ENCODE results near the gene ARL3.
A peak's percentile ranks its signal among the peaks of the same experiment; 100 is the strongest.

ARL3 gene

DNA sequence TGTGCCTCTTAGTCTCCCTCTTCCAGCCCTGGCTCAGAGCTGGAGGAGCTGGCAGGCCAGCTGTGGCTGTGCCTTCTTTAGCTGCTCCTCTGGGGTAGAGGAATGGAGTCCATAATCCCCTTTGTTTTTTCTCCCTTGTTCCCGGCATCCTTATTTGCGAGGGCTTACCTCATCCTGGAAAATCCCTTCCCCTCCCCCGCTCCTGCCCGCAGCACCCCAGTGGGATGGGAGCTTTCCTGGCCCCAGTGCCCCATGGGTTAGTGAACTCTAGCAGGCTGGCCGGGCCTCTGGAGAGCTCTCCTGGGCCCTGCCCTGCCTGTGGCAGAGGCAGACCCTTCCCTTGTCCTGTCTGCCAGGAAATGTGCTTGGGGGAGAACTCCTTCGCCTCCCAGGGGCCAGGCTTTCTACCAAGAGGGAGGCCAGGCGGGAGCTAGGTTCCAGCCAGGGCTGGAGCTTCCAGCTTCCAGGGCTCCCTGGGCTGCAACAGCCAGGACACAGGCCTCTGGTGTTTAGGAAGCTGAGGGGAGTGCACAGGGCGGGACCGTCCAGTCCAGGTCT lies 86.4 kb downstream of the ARL3 start:
- Histone ChIP-seq H3K4me3 (ENCODE audit: insufficient read length, low read depth) (no peak overlapping the region), H3K9me3 (ENCODE audit: insufficient read depth, low read length) (0 out of 2 replicates have a peak, but pooled peaks cover 7% of the 10 kb centered on the region), H3K4me1 (ENCODE audit: insufficient read depth, insufficient read length) (peaks cover 31% of the 10 kb centered on the region), H3K9ac (ENCODE audit: insufficient read length, low read depth) (peak overlapping the region; percentile 76), H3K27me3 (ENCODE audit: insufficient read depth, insufficient read length) (no peaks in the 10 kb centered on the region), H3K36me3 (ENCODE audit: insufficient read depth, insufficient read length, low read length) (peaks cover 11% of the 10 kb centered on the region)
- TF ChIP-seq SUZ12 (IDR thresholded peaks at IDR 0.05; ENCODE audit: extremely low read depth, insufficient read depth, insufficient read length) (no peak), ZNF274 (IDR thresholded peaks at IDR 0.05; ENCODE audit: low read depth, low read length) (no peak), YY1 (IDR thresholded peaks at IDR 0.05; ENCODE audit: insufficient read depth, insufficient read length) (no peak)
- DNase-seq (ENCODE audit: low read depth, low spot score) = peak; percentile 72

DNA sequence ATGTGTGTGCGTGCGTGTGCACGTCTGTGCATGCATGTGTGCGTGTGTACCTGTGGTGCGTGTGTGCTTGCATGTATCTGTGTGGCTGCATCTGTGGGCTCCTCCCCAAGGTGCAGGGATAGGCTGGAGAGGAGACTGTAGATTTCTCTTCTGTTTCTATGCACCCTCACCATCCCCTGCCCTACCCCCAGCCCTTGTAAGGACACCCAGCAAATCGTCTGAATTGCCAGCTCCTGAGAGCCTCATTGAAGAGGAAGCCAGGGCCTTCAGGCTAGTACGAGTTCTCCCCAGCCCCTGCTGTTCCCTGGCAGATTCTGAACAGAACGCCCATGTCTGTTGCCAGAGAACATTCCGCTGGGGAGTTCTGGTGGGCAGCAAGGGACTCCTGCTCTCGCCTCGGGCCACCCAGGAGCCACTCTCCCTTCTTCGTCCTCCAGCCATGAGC lies 86.9 kb downstream of the ARL3 start:
- peak overlapping the region; percentile 76 for H3K9ac ChIP-seq (ENCODE audit: insufficient read length, low read depth)

DNA sequence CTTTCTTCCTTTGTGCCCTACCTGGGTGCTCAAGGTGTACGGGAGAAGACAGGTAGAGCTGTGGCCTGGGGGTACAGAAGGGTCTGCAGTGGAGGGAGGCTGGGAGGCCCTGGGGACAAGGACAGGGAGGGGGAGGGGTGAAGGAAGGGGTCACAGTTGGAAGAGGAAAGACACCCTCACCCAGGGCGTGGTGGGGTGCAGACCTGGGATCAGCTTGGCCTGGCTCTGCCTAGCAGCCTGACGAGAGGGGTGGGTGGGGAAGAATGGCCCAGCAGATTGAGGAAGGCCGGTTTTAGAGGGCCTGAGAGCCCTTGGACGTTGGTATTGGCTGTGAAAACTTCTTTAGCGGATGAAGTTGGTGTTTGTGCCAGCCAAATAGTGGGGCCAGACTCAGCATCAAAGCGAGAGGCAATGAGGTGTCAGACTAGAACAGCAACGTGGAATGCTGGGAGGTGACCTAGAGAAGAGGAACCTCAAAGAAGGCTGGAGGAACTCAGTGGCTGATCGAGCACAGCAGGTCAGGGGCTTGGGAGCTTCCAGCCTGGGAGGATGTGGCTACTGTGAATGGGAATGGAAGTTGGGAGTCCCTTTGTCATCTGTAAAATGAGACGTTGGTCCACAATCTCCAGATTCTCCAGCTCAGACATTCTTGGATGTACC lies 88.0 kb downstream of the ARL3 start:
- H3K27me3 ChIP-seq (ENCODE audit: insufficient read depth, insufficient read length) = no peaks in the 10 kb centered on the region
- no peak for DNase-seq (ENCODE audit: low read depth, low spot score)
- TF ChIP-seq SUZ12 (IDR thresholded peaks at IDR 0.05; ENCODE audit: extremely low read depth, insufficient read depth, insufficient read length) = no peak
- no peak for TF ChIP-seq YY1 (IDR thresholded peaks at IDR 0.05; ENCODE audit: insufficient read depth, insufficient read length)
- TF ChIP-seq ZNF274 (IDR thresholded peaks at IDR 0.05; ENCODE audit: low read depth, low read length) = no peak
- H3K36me3 ChIP-seq (ENCODE audit: insufficient read depth, insufficient read length, low read length) = peaks cover 4% of the 10 kb centered on the region
- 0 out of 2 replicates have a peak, but pooled peaks cover 7% of the 10 kb centered on the region for H3K9me3 ChIP-seq (ENCODE audit: insufficient read depth, low read length)
- H3K4me1 ChIP-seq (ENCODE audit: insufficient read depth, insufficient read length) = peaks cover 29% of the 10 kb centered on the region
- no peak overlapping the region for H3K4me3 ChIP-seq (ENCODE audit: insufficient read length, low read depth)
- H3K9ac ChIP-seq (ENCODE audit: insufficient read length, low read depth) = no peak overlapping the region

More for the DNA sequence above, 86.9 kb downstream of the ARL3 start:
- no peak overlapping the region for H3K4me3 ChIP-seq (ENCODE audit: insufficient read length, low read depth)
- H3K9me3 ChIP-seq (ENCODE audit: insufficient read depth, low read length) = 0 out of 2 replicates have a peak, but pooled peaks cover 7% of the 10 kb centered on the region
- no peak for DNase-seq (ENCODE audit: low read depth, low spot score)
- no peaks in the 10 kb centered on the region for H3K27me3 ChIP-seq (ENCODE audit: insufficient read depth, insufficient read length)
- peaks cover 31% of the 10 kb centered on the region for H3K4me1 ChIP-seq (ENCODE audit: insufficient read depth, insufficient read length)
- peaks cover 11% of the 10 kb centered on the region for H3K36me3 ChIP-seq (ENCODE audit: insufficient read depth, insufficient read length, low read length)
- TF ChIP-seq SUZ12 (IDR thresholded peaks at IDR 0.05; ENCODE audit: extremely low read depth, insufficient read depth, insufficient read length) (no peak), ZNF274 (IDR thresholded peaks at IDR 0.05; ENCODE audit: low read depth, low read length) (no peak), YY1 (IDR thresholded peaks at IDR 0.05; ENCODE audit: insufficient read depth, insufficient read length) (no peak)

DNA sequence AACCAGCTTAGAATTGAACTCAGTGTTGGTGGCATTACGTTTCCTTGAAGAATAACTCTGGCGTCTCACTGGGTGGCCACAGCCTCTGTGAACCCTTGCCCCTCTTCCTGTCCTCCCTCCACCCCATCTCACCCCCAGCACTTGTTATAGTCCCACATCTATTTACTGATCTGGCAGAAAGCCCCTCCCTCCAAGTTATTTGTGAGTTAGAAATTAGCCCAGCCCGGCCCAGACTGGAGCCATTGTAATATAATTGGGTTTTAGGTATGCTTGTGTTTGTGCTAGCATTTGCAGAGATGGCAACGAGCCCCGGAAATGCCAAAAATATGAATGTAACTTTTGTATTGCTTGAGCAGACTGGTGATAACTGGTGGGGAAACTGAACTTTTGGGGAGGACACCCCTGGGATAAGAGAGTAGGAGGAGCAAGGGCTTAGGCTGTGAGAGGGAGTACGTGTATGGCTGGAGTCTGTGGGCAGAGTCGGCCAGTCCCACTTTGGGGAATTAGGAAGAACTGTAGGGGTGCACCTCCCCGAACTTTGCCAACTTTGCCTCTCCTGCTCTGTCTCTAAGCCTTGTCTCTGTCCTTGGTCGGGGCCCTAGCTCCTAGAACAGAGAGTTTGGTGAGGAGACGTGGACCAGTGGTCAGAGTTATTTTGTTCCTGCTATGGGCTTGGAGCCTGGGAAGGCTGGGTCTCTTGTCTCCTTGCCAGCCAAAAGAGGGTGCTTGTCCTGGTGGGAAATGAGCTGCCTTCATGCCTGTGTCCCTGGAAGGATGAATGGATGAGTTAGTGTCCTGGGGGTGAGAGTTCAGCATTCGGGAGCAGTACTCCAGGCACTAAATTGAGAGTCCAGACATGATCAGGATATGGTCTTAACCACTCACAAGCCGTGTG lies 89.2 kb downstream of the ARL3 start:
- DNase-seq (ENCODE audit: low read depth, low spot score) = no peak
- H3K36me3 ChIP-seq (ENCODE audit: insufficient read depth, insufficient read length, low read length) = peaks cover 8% of the 10 kb centered on the region
- H3K27me3 ChIP-seq (ENCODE audit: insufficient read depth, insufficient read length) = no peaks in the 10 kb centered on the region
- TF ChIP-seq ZNF274 (IDR thresholded peaks at IDR 0.05; ENCODE audit: low read depth, low read length) = no peak
- TF ChIP-seq YY1 (IDR thresholded peaks at IDR 0.05; ENCODE audit: insufficient read depth, insufficient read length) = no peak
- no peak for TF ChIP-seq SUZ12 (IDR thresholded peaks at IDR 0.05; ENCODE audit: extremely low read depth, insufficient read depth, insufficient read length)
- peaks cover 19% of the 10 kb centered on the region for H3K4me1 ChIP-seq (ENCODE audit: insufficient read depth, insufficient read length)
- H3K9ac ChIP-seq (ENCODE audit: insufficient read length, low read depth) = peak overlapping the region; percentile 3
- no peak overlapping the region for H3K4me3 ChIP-seq (ENCODE audit: insufficient read length, low read depth)
- 0 out of 2 replicates have a peak, but pooled peaks cover 7% of the 10 kb centered on the region for H3K9me3 ChIP-seq (ENCODE audit: insufficient read depth, low read length)

DNA sequence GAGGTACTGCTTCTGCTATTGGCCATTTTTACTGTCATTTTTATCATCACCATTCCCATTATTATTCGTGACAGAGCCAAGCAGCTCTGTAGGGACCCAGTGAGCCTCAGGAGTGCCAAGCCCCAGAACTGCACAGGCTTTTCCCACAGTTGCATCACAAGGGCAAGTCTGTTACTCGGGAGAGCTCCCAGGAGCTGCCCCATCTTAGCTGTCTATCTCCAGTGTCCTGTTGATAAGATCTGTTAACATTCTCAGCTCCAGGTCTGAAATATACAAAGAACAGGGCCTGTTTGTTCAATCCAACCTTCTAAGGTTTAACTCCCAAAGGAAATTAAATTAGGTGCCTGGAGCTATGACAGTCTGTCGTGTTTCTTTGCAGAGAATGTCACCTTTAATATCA lies 90.1 kb downstream of the ARL3 start:
- Histone ChIP-seq H3K4me1 (ENCODE audit: insufficient read depth, insufficient read length) (peaks cover 22% of the 10 kb centered on the region), H3K27me3 (ENCODE audit: insufficient read depth, insufficient read length) (no peaks in the 10 kb centered on the region), H3K4me3 (ENCODE audit: insufficient read length, low read depth) (no peak overlapping the region), H3K36me3 (ENCODE audit: insufficient read depth, insufficient read length, low read length) (peaks cover 9% of the 10 kb centered on the region), H3K9ac (ENCODE audit: insufficient read length, low read depth) (no peak overlapping the region), H3K9me3 (ENCODE audit: insufficient read depth, low read length) (0 out of 2 replicates have a peak, but pooled peaks cover 7% of the 10 kb centered on the region)
- DNase-seq (ENCODE audit: low read depth, low spot score) = no peak
- TF ChIP-seq SUZ12 (IDR thresholded peaks at IDR 0.05; ENCODE audit: extremely low read depth, insufficient read depth, insufficient read length) (no peak), YY1 (IDR thresholded peaks at IDR 0.05; ENCODE audit: insufficient read depth, insufficient read length) (no peak), ZNF274 (IDR thresholded peaks at IDR 0.05; ENCODE audit: low read depth, low read length) (no peak)

All from NT2/D1 (cell line).